Sigmoid colon (tissue), 4 donors: Measurements from ENCODE around the gene SLC4A7.

Experiments used
- CTCF ChIP-seq, 4 experiments: fragments of 450-650 bp in 3 of 4; fragments of 200-600 bp in 1 of 4; IDR thresholded peaks; one replicate each; pipeline ENCODE4 v1.5.1; 2016 to 2019; ENCODE audit warnings: antibody characterized with exemption in 4 of 4, mild to moderate bottlenecking in 3 of 4, moderate library complexity in 2 of 4
- EP300 ChIP-seq, 4 donors: sonication (generic); formaldehyde crosslinking; IDR thresholded peaks; one replicate each; pipeline ENCODE4 v1.6.1; 2017; ENCODE audit warnings: antibody characterized with exemption in 4 of 4

GRCh38 chr3:27325419-27325818 lies 158.8 kb downstream of the SLC4A7 start:
- no peak for TF ChIP-seq CTCF (IDR thresholded peaks at IDR 0.05)
- TF ChIP-seq EP300 (IDR thresholded peaks at IDR 0.05), result no peak
